CD4-positive, alpha-beta T cell treated with Interleukin-17A for 1 hour (primary cell): ENCODE results near the gene ENKD1.
A peak's percentile ranks its signal among the peaks of the same experiment; 100 is the strongest.

Experiments used
- DNase-seq: peaks from one replicate; pipeline ENCODE4 v3.0.0-alpha.2; 2020

ENKD1 gene

DNA sequence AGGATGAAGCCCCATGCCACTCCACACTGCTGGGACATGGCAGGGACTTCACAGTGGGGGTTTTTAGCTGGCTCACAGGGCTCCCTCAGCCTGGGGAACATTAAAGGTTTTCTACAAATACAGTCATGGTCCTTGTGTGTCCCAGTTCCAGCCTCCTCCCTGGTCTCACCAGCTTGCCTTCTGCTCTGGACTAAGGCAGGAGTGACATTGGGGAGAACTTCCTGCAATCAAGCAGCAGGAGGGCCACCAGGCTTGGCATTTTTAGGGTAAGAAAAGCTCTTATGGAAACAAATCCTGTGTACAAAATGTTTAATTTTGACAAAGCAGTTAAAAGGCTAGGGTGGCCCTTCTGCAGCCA is 3.9 kb downstream of the ENKD1 start:
- no peak for DNase-seq

GRCh38 chr16:67661886-67662652 is 4.5 kb downstream of the ENKD1 start:
- DNase-seq: no peak

- DNase-seq: no peak
Observed at GRCh38 chr16:67661101-67661761, 5.3 kb downstream of the ENKD1 start.

GRCh38 chr16:67660564-67661028 is 6.0 kb downstream of the ENKD1 start, which contains the start of gene PARD6A:
Gene PARD6A, plus strand, starts transcription at chr16:67660960. Its CDS starts 79 bp downstream, at chr16:67661039.
- DNase-seq: peak; percentile 98

GRCh38 chr16:67659675-67660563 is 6.6 kb downstream of the ENKD1 start, which contains the start of gene ACD:
Gene ACD, minus strand, starts transcription at chr16:67660260. Its CDS starts 40 bp downstream, at chr16:67660220.
- DNase-seq: peak; percentile 93

- no peak for DNase-seq
Observed at GRCh38 chr16:67658849-67659674, 7.5 kb downstream of the ENKD1 start.

DNA sequence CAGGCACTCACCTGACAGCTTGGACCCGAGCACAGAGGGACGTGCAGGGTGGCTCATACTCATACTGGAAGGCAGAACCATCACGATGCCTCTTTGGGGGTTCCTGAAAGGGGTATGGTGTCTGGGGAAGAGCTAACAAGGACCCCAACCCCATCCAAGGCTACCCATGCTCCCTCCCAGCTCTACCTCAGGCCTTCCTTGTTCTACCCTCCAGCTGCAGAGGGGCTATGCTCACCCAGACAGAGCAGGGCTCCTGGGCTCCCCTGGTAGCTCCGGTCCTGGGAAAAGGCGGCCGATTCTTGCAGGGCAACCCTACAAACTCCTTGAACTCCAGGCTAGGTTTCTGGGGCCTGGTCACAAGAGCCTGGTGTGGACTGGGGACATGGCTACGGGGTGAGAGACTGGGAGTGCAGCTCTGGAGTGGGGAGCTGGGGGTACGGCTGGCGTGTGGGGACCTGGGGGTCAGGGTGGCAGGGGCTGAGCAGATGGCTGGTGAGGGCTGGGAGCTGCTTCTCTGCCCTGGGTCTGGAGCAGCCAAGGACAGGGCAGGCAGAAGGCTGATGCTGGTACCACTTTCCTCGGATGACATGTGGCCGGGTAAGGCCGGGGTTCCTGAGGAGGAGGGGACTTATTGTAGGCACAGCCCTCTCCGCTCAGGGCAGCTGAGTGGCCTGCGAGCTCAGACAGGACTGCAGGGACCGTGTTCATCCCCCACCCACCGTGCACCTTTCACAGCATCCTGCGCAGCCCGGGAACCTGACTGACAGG is 8.6 kb downstream of the ENKD1 start:
- no peak for DNase-seq

- DNase-seq: no peak
Observed at GRCh38 chr16:67657017-67657608, 9.4 kb downstream of the ENKD1 start.

GRCh38 chr16:67656344-67657016 is 10.1 kb downstream of the ENKD1 start:
- DNase-seq: no peak

- DNase-seq: no peak
Observed at GRCh38 chr16:67655363-67655762, 11.2 kb downstream of the ENKD1 start.

DNA sequence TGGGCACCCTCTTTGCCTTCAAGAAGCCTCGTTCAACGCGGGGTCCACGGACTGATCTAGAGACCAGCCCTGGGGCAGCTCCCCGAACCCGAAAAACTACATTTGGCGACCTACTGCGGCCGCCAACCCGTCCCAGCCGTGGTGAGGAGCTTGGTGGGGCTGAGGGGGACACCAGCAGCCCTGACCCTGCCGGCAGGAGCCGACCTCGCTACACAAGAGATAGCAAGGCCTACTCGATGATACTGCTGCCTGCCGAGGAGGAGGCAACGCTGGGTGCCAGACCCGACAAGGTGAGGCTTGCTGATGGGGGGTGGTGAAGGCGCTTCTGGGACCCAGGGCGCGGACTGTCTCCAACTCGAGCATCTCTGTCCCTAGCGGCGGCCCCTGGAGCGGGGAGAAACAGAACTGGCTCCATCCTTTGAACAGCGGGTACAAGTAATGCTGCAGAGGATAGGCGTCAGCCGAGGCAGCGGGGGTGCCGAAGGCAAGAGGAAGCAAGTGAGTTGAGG is 12.1 kb downstream of the ENKD1 start:
- no peak for DNase-seq

GRCh38 chr16:67653789-67654402 is 12.7 kb downstream of the ENKD1 start:
- DNase-seq: no peak

- no peak for DNase-seq
Observed at GRCh38 chr16:67653128-67653788, 13.3 kb downstream of the ENKD1 start.

GRCh38 chr16:67652578-67653127 is 13.9 kb downstream of the ENKD1 start:
- DNase-seq: no peak

GRCh38 chr16:67651847-67652246 is 14.7 kb downstream of the ENKD1 start:
- no peak for DNase-seq

DNA sequence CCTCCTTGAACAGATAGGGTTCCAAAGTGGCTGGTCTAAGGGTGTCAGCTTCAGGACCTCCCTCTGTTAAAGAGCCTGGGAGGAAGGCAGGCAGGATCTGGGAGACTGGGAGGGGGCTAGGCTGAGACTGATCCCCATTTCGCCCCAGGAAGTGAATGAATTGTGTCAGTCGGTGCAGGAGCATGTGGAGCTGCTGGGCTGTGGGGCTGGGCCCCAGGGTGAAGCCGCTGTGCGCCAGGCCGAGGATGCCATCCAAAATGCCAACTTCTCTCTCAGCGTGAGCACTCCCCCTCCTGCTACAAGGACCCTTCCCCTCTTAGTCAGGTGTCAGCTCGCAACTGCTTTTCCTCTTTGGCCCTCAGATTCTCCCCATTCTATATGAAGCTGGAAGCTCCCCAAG is 15.5 kb downstream of the ENKD1 start:
- no peak for DNase-seq

GRCh38 chr16:67650023-67650422 is 16.5 kb downstream of the ENKD1 start:
- DNase-seq: no peak

DNA sequence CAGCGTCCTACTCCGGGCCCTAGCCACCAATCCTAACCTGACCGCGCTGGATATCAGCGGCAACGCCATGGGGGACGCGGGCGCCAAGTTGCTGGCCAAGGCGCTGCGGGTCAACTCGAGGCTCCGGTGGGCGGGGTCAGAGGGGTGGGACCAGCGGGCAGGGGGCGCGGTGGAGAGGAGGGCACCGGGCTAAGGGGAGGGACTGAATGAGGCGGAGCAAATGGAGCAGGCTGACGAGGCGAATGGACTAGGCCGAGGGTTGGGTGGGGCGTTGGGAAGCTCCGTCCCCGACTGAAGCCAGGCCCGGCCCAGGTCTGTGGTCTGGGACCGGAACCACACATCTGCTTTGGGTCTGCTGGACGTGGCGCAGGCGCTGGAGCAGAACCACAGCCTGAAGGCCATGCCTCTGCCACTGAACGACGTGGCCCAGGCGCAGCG is 17.0 kb downstream of the ENKD1 start:
- DNase-seq: no peak
